Activated T-cell treated with anti-CD3 and anti-CD28 coated beads, Interleukin-2, amount 50 U/mL, for 48 hours (primary cell): ENCODE data around the gene EIF1.
"Not testable (repeated sequence)": the region's sequence is repeated elsewhere in the genome, so short reads cannot be mapped to it uniquely, and the experiment has no call there.

Experiments
- DNase-seq, 2 experiments: peaks; one replicate each; pipeline ENCODE4 v3.0.0-alpha.2; 2020

Gene EIF1

DNA sequence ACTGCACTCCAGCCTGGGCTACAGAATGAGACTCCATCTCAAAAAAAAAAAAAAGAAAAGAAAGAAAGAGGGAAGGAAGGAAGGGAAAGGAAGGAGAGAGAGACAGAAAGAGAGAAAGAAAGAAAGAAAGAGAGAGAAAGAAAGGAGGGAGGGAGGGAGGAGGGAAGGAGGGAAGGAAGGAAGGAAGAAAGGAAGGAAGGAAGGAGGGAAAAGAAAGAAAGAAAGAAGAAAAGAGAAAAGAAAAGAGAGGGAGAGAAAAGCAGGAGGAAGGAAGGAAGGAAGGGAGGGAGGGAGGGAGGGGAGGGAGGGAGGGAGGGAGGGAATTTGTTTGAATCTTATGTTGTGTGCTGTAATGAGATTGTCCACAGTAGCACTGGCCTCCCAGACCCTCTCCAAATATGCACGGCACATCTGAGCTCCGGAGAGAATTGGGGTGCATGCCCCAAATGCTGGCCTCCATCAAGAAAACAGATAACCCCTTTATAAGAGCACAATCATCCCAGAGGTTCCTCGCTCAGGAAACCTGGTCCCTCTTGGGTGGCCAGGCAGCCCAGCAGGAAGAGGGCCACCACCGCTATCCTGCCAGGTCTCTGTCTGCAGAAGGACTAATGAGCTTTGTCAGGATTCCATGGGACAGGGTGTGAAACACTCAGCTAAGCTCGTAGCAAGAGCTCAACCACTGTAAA is 8.8 kb upstream of the EIF1 start:
- DNase-seq, result no peak

DNA sequence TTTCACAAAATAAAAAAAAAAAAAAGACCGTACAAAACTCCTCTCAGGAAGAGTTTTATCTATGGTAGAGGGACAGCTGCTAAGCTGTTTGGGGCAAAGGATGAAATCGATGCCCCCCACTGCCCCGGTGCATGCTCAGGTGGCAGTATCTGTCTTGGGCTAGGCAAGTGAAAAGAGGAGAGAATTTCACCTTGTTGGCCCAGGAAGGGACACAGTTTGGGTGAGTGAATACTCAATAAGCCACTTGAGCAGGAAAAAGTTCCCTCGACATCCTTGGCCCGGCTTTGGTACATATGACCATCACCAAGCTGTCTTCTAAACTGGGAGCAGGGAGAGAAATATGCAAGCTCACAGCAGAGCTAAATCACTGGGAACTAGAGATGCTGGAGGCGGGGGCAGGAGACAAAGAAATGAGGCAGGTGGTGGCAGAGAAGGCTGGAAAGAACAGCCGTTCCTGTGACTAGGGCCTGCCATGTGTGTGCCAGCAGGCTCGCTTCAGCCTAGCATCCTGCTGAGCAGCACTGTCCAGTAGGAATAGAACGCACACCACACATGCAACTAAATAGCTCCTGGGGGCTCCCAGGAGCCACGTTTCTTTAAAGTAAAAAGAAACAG is 8.2 kb upstream of the EIF1 start:
- DNase-seq, result no peak

DNA sequence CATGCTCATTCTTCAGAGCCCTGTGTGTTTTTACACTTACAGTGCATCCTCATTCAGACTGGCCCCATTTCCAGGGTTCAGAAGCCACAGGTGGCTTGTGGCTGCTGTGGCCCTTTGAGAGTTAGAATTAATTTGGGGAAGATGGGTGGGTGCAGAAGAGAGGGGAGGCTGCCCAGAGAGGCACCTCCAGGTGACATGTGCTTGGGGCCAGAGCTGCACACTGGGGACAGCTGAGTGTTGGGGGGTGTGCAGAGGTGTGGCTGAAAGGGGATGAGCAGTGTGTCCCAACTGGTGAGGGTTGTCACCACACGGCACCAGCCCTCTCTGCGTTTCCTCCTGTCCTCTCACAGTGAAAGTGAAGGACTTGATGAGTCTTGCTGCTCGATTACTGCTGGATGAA is 6.9 kb upstream of the EIF1 start:
- DNase-seq, result no peak

DNA sequence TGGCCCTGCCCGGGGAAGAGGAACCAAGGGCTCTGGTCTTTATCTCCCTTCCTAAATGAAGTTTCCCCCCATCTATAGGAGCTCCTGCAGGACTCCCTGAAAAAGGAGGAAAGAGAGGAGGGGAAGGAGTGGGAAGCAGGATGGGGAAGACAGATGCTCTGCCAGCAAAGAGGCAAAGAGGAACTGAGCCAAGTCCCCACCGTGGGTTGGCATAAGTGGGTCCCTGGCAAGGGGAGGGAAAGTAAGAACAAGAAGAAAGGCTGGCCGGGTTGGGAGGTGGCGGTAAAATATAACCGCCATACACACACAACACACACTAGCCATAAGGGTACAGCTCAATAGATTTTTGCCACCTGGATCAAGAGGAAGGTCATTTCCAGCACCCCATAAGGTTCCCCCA is 6.1 kb upstream of the EIF1 start:
- no peak for DNase-seq

DNA sequence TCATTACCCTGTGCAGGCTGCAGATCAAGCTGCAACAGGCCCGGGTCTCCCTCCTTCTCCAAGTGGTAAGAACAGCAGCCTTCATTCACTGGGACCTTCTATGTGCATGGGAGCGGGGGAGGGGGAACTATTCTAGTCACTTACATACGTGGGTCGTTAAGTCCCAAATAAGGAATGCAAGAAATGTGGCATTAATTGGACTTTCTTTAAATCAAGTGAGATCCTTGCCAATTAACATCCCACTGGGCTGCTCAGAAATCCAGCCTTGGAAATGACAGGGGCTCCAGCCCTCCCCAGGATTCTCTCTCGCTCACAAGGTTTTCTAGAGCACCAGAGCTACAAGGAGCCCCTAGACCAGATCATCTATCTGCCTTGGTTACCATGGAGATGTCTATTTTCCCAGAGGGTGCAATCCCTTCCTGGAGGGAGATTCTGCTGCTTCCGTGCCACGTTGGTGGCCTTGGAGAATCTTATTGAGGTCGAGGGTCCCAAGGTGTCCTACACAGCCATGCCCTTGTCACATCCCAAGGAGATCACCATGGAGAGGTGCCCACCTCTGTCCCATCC is 5.2 kb upstream of the EIF1 start:
- no peak for DNase-seq

DNA sequence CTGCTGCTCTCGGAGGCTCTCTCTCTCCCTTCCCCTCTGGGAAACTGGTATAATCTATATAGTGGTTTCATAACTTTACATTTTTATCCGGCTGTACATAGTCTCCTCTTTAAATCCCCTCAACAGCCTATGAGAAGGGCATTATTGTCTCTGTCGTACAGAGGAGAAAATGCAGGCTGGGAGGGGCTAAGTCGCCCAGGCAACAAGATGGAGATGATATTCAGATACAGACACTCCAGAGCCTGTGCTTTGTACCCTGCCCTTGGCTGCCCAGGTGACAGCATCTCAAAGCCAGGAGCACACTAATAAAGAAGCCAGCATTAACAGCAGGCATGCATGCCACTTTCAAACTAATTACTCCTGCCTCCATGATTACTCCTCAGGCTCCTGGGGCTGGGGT is 4.7 kb upstream of the EIF1 start:
- DNase-seq, result no peak

DNA sequence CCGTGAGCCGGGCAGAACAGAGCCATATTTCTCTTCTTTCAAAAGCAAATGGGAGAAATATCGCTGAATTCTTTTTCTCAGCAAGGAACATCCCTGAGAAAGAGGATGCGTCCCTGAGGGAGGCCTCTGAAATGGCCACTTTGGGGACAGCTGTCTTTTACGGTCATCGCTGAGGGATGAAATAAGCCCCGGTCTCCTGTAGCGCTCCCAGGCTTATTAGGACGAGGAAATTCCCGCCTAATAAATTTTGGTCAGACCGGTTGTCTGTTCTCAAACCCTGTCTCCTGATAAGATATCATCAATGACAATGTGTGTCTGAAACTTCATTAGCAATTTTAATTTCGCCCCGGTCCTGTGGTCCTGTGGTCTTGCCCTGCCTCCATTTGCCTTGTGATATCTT is 2.9 kb upstream of the EIF1 start:
- DNase-seq, result not testable (repeated sequence)

DNA sequence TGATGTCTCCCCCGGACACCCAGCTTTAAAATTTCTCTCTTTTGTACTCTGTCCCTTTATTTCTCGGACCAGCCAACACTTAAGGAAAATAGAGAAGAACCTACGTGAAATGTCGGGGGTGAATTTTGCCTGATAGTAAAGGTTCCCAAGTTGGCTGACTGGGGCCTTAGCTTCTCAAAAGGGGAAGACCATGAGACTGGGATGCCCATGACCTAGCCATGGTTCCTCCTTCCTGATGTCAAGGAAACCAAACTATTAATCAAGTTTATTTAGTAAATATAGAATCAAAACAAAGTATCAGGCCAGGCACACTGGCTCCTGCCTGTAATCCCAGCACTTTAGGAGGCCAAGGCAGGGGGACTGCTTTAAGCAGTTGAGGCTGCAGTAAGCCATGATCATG is 2.4 kb upstream of the EIF1 start:
- no peak for DNase-seq

DNA sequence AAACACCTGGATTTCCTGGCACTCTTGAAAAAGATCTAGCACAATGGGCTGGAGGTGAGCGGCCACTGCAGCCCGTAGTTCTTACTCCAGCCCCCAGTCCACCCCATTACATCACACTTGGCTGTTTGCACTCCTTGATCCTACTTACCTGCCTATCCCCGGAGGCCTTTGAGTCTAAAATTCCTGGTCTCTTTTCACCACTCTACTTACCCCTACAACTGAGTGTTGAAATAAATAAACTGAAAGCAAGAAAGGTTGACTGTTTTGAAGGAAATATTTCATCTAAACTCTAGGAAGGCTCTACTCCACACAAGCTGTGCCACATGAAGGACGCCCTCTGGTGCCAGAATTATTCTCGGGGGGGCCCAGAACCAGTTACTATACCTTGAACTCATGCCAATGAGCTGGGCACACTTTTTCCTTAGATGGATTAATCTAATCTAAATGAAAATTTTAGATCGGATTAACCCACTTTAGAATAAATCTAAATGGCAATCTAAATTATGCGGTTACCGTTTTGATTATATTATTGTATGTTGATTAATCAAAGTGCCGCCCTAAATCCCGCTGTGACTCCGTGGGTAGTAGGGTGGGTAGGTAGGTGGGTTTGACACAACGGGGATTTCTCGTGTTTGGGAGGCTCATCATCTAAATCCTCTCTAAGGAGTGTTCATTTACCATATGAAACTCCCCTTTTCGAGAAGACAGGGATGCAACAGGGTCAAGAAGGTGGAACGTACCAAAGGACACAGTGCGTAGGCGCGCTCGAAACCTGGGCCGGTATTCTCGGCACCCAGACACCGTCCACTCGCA is 651 bp upstream of the EIF1 start:
- peak; percentile 66 to 72 for DNase-seq

DNA sequence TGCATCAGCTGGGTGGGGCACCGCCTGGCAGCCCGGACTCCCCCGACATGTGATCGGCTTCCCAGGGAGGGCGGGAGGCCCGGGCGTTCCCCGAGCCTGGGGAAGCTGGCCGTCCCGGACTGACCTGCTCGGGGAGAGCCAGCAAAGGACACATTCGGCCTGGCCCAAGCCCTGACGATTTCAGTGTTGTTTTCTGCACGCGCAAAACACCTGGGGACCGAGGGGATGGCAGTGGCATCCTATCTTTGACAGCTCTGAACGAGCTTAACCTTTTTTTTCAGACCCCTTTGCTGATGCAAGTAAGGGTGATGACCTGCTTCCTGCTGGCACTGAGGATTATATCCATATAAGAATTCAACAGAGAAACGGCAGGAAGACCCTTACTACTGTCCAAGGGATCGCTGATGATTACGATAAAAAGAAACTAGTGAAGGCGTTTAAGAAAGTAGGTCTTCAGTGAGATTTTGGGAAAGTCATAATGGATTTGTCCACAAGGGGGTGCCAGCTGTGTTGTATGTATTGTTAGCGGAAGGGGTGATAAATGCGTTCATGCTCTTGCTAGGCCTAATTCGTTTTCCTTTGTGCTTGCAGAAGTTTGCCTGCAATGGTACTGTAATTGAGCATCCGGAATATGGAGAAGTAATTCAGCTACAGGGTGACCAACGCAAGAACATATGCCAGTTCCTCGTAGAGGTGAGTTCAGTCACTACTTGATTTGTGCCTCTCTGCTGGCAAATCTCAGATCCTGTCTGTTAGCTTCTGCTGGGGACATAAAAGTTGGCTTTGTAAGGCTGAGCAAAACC is 1.0 kb downstream of the EIF1 start:
- peak; percentile 55 to 57 for DNase-seq

DNA sequence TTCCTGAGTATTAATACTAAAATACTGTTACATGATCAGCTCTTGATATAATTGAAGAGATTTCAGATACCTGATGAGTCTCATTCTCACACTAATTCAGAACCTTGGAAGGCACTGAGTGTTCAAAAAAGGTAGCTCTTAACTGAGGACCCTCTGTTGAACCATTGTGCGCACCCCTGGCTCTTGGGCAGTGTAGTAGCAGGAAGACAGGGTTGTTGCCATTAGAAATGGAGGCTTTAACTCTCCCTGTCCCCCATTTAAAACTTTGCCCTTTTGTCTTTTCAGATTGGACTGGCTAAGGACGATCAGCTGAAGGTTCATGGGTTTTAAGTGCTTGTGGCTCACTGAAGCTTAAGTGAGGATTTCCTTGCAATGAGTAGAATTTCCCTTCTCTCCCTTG is 1.8 kb downstream of the EIF1 start:
- no peak for DNase-seq

DNA sequence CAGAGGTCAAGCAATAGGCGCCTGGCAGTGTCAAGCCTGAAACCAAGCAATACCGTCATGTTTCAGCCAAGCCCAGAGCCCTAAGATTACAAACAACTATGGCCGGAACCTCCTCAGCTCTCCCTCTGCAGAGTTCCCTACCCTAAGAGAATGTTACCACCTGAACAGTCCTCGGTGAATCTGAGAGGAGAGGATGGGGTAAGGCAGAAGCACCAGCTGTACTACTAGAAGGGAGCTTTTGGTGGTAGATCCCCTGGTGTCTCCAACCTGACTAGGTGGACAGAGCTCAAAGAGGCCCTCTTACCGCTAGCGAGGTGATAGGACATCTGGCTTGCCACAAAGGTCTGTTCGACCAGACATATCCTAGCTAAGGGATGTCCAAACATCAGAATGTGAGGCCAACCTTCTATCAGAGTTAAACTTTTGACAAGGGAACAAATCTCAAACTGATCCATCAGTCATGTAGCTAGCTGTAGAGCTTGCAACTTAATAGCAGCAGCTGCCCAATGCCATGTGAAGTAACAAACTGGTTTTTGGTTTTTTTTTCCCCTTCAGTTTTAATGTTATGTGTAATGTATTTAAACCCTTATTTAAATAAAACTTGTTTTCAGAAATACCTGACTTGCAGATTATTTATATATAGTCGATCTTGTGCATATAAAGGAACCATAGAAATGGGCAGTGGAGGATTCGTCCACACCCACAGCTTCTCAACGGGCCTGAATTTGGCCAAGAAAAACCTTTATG is 2.5 kb downstream of the EIF1 start:
- peak in 1 of 2 experiments; percentile 29 for DNase-seq

DNA sequence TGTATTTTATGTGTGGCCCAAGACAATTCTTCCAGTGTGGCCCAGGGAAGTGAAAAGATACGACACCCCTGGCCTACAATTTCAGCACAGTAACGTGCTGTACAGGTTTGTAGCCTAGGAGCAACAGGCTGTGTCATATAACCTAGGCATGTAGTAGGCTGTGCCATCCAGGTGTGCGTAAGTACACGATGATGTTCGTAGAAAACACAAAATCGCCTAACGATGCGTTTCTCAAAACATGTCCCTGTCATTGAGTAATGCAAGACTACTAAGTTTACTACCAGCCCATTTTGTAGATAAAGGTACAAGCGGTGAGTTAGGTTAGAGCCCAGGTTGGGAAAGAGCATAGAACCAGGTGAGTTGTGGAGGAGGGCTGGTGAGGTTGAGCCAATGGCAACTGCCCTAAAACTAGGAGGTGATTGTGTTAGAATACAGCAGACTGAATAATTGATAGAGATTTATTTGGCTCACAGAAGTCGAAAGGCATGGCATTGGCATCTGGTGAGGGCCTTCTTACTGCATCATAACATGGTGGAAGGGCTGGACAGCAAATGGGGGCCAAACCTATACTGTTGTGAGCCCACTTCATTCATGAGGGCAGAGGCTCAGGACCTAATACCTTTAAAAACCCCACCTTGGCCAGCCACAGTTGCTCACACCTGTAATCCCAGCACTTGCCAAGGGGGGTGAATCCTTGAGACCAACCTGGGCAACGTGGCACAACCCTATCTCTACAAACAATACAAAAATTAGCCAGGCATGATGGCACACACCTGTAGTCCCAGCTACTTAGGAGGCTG is 4.2 kb downstream of the EIF1 start:
- DNase-seq, result peak; percentile 49 to 50

DNA sequence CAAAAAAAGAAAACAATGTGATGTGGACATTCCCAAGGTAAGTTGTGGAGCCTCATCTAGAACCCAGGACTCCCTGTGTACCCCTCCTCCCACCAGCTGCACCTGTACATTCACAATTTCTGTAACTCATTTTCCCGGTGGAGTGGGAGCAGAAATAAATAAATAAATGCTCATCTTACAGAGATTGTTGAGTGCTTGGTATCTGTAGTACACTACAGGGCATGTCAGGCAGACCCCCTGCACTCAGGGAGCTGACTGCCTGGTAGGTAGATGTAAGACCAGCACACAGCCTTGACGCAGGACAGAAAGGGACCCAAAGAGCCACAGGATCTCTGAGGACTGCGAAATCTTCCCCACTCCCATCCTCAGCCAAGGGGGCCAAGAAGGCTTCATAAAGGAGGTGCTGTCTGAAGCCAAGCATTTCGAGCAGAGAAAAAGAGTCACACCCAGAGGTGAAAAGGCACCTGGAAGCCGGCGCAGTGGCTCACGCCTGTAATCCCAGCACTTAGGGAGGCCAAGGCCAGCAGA is 6.5 kb downstream of the EIF1 start:
- peak; percentile 27 to 33 for DNase-seq

DNA sequence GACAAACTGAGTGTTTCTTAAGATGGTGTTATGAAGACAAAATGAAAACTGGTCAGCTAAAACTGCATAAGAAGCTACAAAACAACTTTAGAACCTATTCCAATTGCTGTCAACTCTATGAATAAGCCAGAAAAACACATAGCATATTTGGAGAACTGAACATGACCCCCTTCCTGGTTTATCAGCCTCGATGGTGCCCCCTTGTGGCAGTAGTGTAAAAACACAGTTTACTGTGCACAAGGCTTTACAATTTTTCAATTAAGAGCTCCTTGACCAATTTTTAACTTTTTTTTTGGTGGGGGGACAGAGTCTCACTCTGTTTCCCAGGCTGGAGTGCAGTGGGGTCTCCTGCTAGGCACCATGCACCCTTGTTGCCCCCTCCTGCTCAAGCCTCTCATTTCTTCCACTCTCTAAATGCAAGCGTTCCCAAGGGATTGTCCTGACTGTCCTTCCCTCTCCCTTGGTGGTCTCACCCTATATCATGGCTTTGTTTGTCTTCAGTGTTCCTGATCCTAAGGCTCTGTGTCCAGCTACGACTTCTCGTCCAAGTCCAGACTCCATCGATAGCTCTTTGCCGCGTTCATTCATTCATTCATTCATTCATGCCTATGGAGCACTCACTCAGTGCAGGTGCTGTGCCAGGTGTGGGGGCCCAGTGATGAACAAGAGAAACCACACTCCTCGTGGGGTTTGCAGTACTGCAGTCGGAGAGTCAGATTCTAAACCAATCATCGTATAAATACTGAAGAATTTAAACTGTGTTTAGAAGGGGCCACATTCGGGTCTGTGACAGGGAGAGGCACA is 7.5 kb downstream of the EIF1 start:
- DNase-seq, result peak; percentile 68 to 76

DNA sequence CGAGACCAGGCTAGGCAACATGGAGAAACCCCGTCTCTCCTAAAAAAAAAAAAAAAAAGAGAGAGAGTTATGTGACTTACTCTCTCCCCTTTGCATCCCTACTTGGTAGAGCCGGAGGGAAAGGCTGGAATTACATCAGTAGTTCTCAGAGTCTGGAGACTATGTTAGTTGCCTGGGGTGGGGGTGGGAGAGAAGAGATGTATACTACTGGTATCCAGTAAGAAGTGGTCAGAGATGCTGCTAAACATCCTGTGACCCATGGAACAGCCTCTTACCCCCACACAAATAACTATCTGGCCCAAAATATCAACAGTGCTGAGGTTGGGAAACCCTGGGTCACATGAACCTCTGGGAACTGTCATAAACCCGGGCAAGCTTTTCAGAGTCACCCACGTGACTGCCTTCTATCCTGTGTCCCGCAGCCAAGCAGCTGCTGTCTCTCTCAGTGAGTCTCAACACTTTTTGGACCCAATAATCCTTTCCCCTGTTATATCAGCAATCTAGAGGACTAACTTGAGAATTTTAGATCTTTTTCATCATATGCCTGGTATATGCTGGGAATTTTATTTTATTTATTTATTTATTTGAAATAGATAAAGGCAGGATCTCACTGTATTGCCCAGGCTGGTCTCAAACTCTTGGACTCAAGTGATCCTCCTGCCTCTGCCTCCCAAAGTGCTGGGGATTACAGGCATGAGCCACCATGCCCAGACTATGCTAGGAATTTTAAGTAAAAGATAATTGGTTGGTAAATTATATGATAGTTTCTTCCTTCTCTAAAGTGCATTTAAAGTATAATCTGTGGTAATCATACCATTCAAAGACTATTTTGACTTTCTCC is 8.7 kb downstream of the EIF1 start:
- no peak for DNase-seq

DNA sequence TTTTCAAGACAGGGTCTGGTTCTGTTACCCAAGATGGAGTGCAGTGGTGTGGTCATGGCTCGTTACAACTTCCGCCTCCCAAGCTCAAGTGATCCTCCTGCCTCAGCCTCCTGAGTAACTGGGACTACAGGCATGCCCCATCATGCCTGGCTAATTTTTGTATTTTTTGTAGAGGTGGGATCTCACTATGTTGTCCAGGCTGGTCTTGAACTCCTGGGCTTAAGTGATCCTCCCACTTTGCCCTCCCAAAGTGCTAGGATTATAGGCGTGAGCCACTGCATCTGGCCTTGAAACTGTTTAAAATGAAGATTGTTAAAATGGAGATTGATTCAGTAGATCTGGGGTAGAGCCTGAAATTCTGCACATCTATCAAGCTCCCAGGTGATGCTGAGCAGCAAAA is 12.2 kb downstream of the EIF1 start:
- not testable (repeated sequence) for DNase-seq

DNA sequence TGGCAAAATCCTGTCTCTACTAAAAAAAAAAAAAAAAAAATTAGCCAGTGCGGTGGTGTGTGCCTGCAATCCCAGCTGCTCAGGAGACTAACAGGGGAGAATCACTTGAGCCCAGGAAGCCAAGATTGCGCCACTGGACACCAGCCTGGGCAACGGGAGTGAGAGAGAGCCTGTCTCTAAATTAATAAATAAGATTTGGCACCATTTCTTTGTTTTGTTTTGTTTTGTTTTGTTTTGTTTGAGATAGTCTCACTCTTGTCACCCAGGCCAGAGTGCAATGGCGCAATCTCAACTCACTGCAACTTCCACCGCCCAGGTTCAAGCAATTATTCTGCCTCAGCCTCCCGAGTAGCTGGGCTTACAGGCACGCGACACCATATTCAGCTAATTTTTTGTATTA is 14.0 kb downstream of the EIF1 start:
- DNase-seq, result no peak
